Spleen (tissue), 7 donors: ENCODE results near the gene LYRM2.
A peak's percentile ranks its signal among the peaks of the same experiment; 100 is the strongest.

Experiments
- POLR2A ChIP-seq, 3 donors: fragments of 450-650 bp; IDR thresholded peaks; one replicate each; pipeline ENCODE4 v1.5.1; 2017; ENCODE audit warnings: antibody characterized with exemption in 3 of 3, mild to moderate bottlenecking in 1 of 3
- POLR2AphosphoS5 ChIP-seq, 3 donors: sonication (generic); formaldehyde crosslinking; IDR thresholded peaks; one replicate each; pipeline ENCODE4 v1.5.1; 2017; ENCODE audit warnings: antibody characterized with exemption in 3 of 3
- TF ChIP-seq, protein P1 (sequence below), 11 experiments: fragments of 200-600 bp in 7 of 11; fragments of 450-650 bp in 4 of 11; sonication (generic) in 4 of 11; IDR thresholded peaks in 8 of 11; conservative IDR thresholded peaks in 3 of 11; 1 replicate in 7 of 11; 2 replicates in 4 of 11; pipeline versions ENCODE4 v1.4.0 to v1.8.0; 2016 to 2021; ENCODE audit warnings: antibody characterized with exemption in 11 of 11, inconsistent platforms in 4 of 11, mild to moderate bottlenecking in 1 of 11
- donor health status: DM: no; HTN: no; CAD: no; lungs with moderate emphysema.
- donor health status: DM: no; HTN: no; CAD: no.
- donor health status: DM: no; HTN: no; CAD: no.

- TF ChIP-seq, protein P1, sequence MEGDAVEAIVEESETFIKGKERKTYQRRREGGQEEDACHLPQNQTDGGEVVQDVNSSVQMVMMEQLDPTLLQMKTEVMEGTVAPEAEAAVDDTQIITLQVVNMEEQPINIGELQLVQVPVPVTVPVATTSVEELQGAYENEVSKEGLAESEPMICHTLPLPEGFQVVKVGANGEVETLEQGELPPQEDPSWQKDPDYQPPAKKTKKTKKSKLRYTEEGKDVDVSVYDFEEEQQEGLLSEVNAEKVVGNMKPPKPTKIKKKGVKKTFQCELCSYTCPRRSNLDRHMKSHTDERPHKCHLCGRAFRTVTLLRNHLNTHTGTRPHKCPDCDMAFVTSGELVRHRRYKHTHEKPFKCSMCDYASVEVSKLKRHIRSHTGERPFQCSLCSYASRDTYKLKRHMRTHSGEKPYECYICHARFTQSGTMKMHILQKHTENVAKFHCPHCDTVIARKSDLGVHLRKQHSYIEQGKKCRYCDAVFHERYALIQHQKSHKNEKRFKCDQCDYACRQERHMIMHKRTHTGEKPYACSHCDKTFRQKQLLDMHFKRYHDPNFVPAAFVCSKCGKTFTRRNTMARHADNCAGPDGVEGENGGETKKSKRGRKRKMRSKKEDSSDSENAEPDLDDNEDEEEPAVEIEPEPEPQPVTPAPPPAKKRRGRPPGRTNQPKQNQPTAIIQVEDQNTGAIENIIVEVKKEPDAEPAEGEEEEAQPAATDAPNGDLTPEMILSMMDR (IDR thresholded peaks at IDR 0.05 in 8 of 11, conservative IDR thresholded peaks at IDR 0.05 in 3 of 11) = peak in 1 of 11 experiments; percentile 2
- no peak for TF ChIP-seq POLR2AphosphoS5 (IDR thresholded peaks at IDR 0.05)
- TF ChIP-seq POLR2A (IDR thresholded peaks at IDR 0.05) = no peak
Measured at GRCh38 chr6:89612121-89612520, 26.4 kb downstream of the LYRM2 start.
